ENCODE results near the gene PPM1J. TPM values are rescaled to one million over a fixed set of nuclear protein-coding genes. Genes with fewer than 3 reads are reported as not detected.

PPM1J gene
- total RNA-seq, 2 donors from 2014 or later = not detected

DNA sequence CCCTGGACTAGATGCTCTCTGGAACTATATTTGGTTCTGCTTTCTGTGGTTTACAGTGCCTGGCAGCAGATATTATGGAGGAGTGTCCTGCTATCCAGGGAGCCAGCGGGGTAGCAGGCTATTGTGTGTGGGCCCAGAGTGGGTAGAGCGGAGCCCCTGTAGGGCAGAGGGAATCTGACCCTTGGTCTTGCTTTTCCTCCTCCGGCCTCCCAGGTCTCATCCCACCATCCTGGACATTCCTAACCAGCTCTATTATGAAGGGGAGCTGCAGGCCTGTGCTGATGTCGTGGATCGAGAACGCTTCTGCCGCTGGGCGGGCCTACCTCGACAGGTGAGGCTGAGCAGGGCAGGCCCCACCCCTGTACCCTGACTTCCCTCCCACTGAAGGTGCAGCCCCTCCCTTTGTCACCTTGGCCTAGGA lies 17.3 kb downstream of the PPM1J start:
- Mint-ChIP-seq H3K4me1 (ENCODE audit: low read depth in 2 of 2) (peaks cover 40 to 51% of the 10 kb centered on the region in 2 donors), H3K9me3 (no peaks in the 10 kb centered on the region), H3K27me3 (no peaks in the 10 kb centered on the region), H3K27ac (no peak overlapping the region), H3K4me3 (no peak overlapping the region), H3K36me3 (peaks cover 13% of the 10 kb centered on the region)
- ATAC-seq (no peak), DNase-seq (ENCODE audit: low spot score) (peak; percentile 51)

DNA sequence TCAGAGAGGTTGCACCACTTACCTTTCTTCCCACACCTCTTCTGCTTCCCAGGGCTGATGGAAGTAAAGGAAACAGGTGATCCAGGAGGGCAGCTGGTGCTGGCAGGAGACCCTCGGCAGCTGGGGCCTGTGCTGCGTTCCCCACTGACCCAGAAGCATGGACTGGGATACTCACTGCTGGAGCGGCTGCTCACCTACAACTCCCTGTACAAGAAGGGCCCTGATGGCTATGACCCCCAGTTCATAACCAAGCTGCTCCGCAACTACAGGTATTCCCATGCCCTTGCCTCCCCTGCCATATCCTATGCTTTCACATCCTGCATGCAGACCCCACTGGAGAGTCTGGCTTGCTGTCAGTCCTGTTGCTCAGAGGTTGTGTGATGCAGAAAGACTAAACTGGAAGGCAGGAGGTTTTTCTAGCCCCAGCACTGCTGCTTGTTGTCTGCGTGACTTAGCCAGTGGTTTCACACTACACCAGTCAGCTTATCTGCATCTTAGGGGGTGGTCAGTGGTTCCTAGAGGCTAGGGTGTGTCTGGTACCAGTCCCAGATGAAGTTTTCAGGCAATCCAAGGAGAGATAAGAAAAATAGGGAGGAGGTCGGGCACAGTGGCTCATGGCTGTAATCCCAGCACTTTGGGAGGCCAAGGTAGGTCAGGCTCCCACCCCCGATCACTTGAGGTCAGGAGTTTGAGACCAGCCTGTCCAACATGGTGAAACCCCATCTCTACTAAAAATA lies 18.4 kb downstream of the PPM1J start:
- H3K27ac Mint-ChIP-seq = peak overlapping the region in 1 of 2 donors; percentile 41
- ATAC-seq = no peak
- H3K4me1 Mint-ChIP-seq (ENCODE audit: low read depth in 2 of 2) = peaks cover 30 to 43% of the 10 kb centered on the region in 2 donors
- H3K4me3 Mint-ChIP-seq = peak overlapping the region; percentile 15
- no peak for DNase-seq (ENCODE audit: low spot score)
- peaks cover 12% of the 10 kb centered on the region for H3K36me3 Mint-ChIP-seq
- no peaks in the 10 kb centered on the region for H3K9me3 Mint-ChIP-seq
- H3K27me3 Mint-ChIP-seq = no peaks in the 10 kb centered on the region

DNA sequence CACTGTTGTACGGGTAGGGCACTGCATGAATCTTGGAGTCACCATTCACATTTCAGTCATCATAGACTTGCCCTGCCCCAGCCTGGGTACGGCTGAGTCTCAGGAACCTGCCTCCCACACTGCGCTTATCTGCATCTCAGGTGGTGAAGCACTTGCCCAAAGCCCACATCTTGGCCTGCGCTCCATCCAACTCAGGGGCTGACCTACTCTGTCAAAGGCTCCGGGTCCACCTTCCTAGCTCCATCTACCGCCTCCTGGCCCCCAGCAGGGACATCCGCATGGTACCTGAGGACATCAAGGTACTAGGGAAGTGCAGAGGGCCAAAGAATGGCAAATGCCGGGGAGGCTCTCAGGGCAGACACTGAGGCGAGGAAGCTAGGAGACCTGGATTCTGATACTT lies 19.9 kb downstream of the PPM1J start:
- H3K4me3 Mint-ChIP-seq = no peak overlapping the region
- DNase-seq (ENCODE audit: low spot score) (no peak), ATAC-seq (no peak)
- H3K36me3 Mint-ChIP-seq = peaks cover 13% of the 10 kb centered on the region
- H3K4me1 Mint-ChIP-seq (ENCODE audit: low read depth in 2 of 2) = peaks cover 18 to 32% of the 10 kb centered on the region in 2 donors
- no peak overlapping the region for H3K27ac Mint-ChIP-seq
- H3K27me3 Mint-ChIP-seq = no peaks in the 10 kb centered on the region
- H3K9me3 Mint-ChIP-seq = no peaks in the 10 kb centered on the region

DNA sequence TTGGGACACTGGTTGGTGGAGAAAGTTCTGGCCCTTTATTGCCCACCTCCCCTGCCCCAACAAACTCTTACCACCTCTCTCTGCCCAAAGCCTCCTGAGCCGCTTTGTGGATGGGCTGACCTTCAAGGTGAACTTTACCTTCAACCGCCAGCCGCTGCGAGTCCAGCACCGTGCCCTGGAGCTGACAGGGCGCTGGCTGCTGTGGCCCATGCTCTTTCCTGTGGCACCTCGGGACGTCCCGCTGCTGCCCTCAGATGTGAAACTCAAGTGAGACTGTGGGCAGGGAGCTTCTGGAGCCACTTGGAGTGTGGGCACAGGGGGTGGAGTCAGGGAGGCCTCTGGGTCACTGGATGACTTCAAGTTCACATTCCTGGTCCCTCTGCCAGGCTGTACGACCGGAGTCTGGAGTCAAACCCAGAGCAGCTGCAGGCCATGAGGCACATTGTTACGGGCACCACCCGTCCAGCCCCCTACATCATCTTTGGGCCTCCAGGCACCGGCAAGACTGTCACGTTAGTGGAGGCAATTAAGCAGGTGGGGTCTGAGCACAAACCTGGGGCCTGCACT lies 20.7 kb downstream of the PPM1J start:
- no peak overlapping the region for H3K4me3 Mint-ChIP-seq
- peaks cover 10 to 24% of the 10 kb centered on the region in 2 donors for H3K4me1 Mint-ChIP-seq (ENCODE audit: low read depth in 2 of 2)
- H3K36me3 Mint-ChIP-seq = peaks cover 13% of the 10 kb centered on the region
- H3K27me3 Mint-ChIP-seq = no peaks in the 10 kb centered on the region
- no peaks in the 10 kb centered on the region for H3K9me3 Mint-ChIP-seq
- DNase-seq (ENCODE audit: low spot score) (no peak), ATAC-seq (no peak)
- no peak overlapping the region for H3K27ac Mint-ChIP-seq

DNA sequence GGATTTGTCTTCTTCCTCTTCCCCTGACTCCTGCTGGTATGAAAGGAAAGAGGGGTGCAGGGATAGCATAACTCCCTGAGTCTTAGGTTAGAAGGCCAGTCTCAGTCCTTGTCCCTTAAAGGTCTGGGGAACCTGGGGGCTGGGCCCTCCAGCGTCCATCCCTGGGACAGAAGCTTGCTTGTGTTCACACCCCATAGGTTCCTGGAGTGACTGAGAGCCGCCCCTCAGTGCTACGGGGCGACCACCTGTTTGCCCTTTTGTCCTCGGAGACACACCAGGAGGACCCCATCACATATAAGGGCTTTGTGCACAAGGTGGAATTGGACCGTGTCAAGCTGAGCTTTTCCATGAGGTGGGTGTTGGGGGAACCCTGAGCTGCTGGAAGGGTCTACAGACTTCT lies 21.3 kb downstream of the PPM1J start:
- no peak overlapping the region for H3K4me3 Mint-ChIP-seq
- no peaks in the 10 kb centered on the region for H3K27me3 Mint-ChIP-seq
- H3K36me3 Mint-ChIP-seq = peaks cover 13% of the 10 kb centered on the region
- H3K27ac Mint-ChIP-seq = no peak overlapping the region
- H3K4me1 Mint-ChIP-seq (ENCODE audit: low read depth in 2 of 2) = peaks cover 7 to 22% of the 10 kb centered on the region in 2 donors
- H3K9me3 Mint-ChIP-seq = no peaks in the 10 kb centered on the region
- ATAC-seq = no peak
- DNase-seq (ENCODE audit: low spot score) = no peak

DNA sequence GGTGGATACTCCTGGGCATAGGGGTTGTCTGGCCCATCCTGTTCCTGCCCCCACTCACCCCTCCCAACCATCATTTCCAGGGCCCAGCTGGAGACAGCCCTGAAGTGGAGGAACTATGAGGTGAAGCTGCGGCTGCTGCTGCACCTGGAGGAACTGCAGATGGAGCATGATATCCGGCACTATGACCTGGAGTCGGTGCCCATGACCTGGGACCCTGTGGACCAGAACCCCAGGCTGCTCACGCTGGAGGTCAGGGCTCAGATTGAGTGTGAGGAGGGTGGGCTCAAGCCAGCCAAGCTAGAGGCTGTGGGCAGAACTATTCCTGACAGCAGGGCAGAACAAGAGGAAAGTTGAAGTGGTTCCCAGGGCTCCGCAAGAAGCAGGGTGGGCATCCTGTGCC lies 22.5 kb downstream of the PPM1J start:
- Mint-ChIP-seq H3K4me3 (no peak overlapping the region), H3K4me1 (ENCODE audit: low read depth in 2 of 2) (peaks cover 7 to 26% of the 10 kb centered on the region in 2 donors), H3K27ac (no peak overlapping the region), H3K27me3 (no peaks in the 10 kb centered on the region), H3K36me3 (peaks cover 13% of the 10 kb centered on the region), H3K9me3 (no peaks in the 10 kb centered on the region)
- ATAC-seq (no peak), DNase-seq (ENCODE audit: low spot score) (no peak)

DNA sequence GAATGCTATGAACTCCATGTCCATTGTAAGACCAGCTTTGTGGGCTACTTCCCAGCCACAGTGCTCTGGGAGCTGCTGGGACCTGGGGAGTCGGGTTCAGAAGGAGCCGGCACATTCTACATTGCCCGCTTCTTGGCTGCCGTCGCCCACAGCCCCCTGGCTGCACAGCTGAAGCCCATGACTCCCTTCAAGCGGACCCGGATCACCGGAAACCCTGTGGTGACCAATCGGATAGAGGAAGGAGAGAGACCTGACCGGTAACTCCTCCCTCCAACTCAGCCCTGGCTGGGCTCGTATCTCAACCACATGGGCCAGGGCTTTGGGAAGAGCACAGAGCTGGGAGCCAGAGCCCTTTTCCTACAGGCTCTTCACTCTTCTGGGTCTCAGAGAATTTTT lies 25.3 kb downstream of the PPM1J start:
- ATAC-seq (no peak), DNase-seq (ENCODE audit: low spot score) (no peak)
- Mint-ChIP-seq H3K4me3 (no peak overlapping the region), H3K27ac (no peak overlapping the region), H3K27me3 (no peaks in the 10 kb centered on the region), H3K36me3 (peaks cover 13% of the 10 kb centered on the region), H3K4me1 (ENCODE audit: low read depth in 2 of 2) (peaks cover 9 to 25% of the 10 kb centered on the region in 2 donors), H3K9me3 (no peaks in the 10 kb centered on the region)

DNA sequence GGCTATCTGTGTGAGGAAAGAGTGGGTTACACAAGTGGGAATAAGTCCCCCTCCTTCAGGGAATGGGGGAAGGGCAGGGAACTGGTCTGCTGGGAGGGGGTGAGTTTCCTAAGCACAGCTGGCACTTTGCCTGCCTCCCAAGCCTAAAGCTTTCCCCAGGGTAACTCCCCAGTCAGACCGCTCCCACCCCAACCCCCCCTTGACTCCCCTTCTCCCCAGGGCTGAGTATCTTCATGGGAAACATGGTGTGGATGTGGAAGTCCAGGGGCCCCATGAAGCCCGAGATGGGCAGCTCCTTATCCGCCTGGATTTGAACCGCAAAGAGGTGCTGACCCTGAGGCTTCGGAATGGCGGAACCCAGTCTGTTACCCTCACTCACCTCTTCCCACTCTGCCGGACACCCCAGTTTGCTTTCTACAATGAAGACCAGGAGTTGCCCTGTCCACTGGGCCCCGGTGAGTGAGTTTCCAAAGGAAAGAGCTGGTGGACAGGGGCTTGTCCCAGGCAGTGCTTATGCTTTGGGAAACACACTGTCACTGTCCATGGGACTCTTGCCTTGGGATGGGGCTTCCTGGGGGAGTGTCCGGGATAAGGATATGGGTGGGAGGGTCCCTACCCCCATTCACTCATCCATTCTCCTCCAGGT lies 25.8 kb downstream of the PPM1J start:
- no peak overlapping the region for H3K4me3 Mint-ChIP-seq
- H3K27ac Mint-ChIP-seq = peak overlapping the region in 1 of 2 donors; percentile 70
- peaks cover 13% of the 10 kb centered on the region for H3K36me3 Mint-ChIP-seq
- no peaks in the 10 kb centered on the region for H3K9me3 Mint-ChIP-seq
- ATAC-seq (no peak), DNase-seq (ENCODE audit: low spot score) (no peak)
- H3K4me1 Mint-ChIP-seq (ENCODE audit: low read depth in 2 of 2) = peaks cover 9 to 25% of the 10 kb centered on the region in 2 donors
- no peaks in the 10 kb centered on the region for H3K27me3 Mint-ChIP-seq

DNA sequence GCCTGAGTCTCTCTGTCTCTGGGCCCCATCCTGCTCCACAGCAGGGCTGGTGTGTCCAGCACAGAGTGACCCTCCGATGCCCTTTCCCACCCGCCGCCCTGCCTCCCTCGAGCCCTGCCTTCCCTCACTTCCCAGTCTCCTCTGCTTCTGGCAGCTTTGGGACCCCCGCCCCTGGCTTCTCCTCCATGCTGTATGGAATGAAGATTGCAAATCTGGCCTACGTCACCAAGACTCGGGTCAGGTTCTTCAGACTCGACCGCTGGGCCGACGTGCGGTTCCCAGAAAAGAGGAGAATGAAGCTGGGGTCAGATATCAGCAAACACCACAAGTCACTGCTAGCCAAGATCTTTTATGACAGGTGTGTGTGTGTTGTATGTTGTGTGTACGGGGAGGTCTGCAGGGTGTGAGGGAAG lies 26.3 kb downstream of the PPM1J start:
- peaks cover 13% of the 10 kb centered on the region for H3K36me3 Mint-ChIP-seq
- ATAC-seq = no peak
- peaks cover 9 to 25% of the 10 kb centered on the region in 2 donors for H3K4me1 Mint-ChIP-seq (ENCODE audit: low read depth in 2 of 2)
- H3K9me3 Mint-ChIP-seq = no peaks in the 10 kb centered on the region
- H3K27ac Mint-ChIP-seq = peak overlapping the region in 1 of 2 donors; percentile 70
- no peak for DNase-seq (ENCODE audit: low spot score)
- no peak overlapping the region for H3K4me3 Mint-ChIP-seq
- no peaks in the 10 kb centered on the region for H3K27me3 Mint-ChIP-seq

DNA sequence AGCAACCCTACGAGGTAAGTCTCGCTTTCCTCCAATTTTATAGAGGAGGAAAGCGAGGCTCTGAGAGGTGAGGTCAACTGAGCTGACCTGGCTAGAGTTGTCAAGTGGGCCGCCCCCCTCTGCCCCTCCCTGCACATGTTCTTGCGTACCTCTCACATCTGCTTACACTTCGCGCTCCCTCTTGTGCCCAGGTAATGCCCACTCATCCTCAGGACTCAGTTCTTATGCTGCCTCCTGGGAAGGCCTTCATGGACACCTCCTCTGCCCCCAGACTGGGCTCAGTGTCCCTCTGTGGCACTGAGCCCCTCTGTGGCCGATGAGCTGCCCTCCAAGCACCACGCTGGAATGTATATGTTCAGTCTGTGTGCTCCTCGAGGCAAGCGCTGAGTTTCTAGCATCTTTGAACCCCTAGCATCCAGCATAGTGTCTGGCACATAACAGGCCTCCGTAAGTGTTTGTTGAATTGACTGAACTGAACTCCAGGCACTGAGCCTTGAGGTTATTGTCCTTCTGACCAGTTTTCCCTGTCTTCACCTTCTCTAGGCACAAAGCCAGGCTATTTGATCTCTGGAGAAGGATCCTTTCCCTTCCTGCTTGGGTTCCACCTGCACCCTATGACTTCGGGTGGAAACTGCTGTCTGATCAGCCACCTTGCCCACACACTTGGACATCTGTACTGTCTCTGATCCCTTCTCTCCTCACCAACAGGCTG lies 27.2 kb downstream of the PPM1J start:
- peaks cover 10% of the 10 kb centered on the region for H3K36me3 Mint-ChIP-seq
- no peak for ATAC-seq
- no peak for DNase-seq (ENCODE audit: low spot score)
- H3K4me3 Mint-ChIP-seq = no peak overlapping the region
- H3K27me3 Mint-ChIP-seq = no peaks in the 10 kb centered on the region
- H3K4me1 Mint-ChIP-seq (ENCODE audit: low read depth in 2 of 2) = peaks cover 9 to 25% of the 10 kb centered on the region in 2 donors
- H3K9me3 Mint-ChIP-seq = no peaks in the 10 kb centered on the region
- peak overlapping the region in 1 of 2 donors; percentile 70 for H3K27ac Mint-ChIP-seq

DNA sequence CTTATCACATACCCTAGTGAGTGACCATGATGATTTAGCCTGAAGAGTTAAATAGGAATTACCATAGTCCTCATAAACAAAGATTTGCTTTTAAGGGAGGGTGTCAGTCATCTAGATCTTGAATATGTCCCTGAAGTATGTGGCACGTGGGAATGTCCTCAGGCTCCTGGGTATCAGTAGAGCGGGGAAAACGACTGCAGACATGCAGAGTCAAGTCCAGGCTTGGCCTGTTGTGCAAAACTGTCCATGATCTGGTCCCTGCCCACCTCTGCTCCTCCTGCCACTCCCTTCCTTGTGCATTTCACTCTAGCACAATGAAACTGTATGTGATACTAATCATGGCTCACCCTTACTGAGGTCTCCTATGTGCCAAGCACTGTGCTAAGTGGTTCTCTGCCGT lies 27.8 kb downstream of the PPM1J start:
- peaks cover 9 to 25% of the 10 kb centered on the region in 2 donors for H3K4me1 Mint-ChIP-seq (ENCODE audit: low read depth in 2 of 2)
- peak overlapping the region in 1 of 2 donors; percentile 70 for H3K27ac Mint-ChIP-seq
- no peak for ATAC-seq
- H3K36me3 Mint-ChIP-seq = peaks cover 8% of the 10 kb centered on the region
- no peaks in the 10 kb centered on the region for H3K27me3 Mint-ChIP-seq
- H3K4me3 Mint-ChIP-seq = no peak overlapping the region
- no peaks in the 10 kb centered on the region for H3K9me3 Mint-ChIP-seq
- no peak for DNase-seq (ENCODE audit: low spot score)

DNA sequence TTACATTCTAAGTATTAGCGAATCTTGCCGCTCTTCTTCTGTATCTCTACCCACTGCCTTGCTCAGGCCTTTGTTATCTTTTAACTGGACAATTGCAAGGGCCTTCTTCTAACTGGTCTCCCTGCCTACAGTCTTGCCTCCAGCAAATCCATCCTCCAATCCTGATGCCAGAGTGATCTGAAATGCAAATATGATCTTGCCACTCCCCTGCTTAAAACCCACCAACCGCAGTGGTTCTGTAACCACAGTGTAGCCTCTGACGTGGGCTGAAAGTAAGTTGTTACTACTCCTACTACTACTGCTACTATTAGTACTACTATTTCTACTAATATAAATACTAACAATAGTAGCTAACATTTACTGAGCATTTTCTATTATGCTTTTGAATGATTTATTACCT lies 28.3 kb downstream of the PPM1J start:
- peak; percentile 30 to 43 for ATAC-seq
- no peaks in the 10 kb centered on the region for H3K9me3 Mint-ChIP-seq
- H3K27ac Mint-ChIP-seq = peak overlapping the region in 1 of 2 donors; percentile 6
- peaks cover 9 to 23% of the 10 kb centered on the region in 2 donors for H3K4me1 Mint-ChIP-seq (ENCODE audit: low read depth in 2 of 2)
- DNase-seq (ENCODE audit: low spot score) = no peak
- H3K36me3 Mint-ChIP-seq = peaks cover 3% of the 10 kb centered on the region
- H3K27me3 Mint-ChIP-seq = no peaks in the 10 kb centered on the region
- no peak overlapping the region for H3K4me3 Mint-ChIP-seq

DNA sequence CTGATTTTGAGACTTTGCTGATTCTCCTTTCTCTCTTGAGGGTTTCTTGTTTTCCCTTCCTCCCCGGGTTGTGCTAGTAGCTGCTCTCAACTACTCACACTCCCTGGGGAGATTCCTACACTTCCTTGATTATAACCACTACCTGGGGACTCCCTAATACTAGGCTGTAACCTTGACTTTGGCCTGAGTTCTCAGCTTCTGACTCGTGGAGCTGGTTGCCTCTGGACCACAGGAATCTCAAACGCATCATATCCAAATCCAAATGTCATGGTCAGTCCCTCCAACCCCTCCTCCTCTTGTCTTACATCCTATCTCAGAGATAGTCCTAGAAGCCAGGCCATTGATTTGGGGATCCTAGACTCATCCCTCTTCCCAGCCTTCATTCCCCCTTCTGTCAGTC lies 28.7 kb downstream of the PPM1J start:
- DNase-seq (ENCODE audit: low spot score) (no peak), ATAC-seq (no peak)
- H3K27me3 Mint-ChIP-seq = no peaks in the 10 kb centered on the region
- peaks cover 9 to 23% of the 10 kb centered on the region in 2 donors for H3K4me1 Mint-ChIP-seq (ENCODE audit: low read depth in 2 of 2)
- no peak overlapping the region for H3K4me3 Mint-ChIP-seq
- H3K36me3 Mint-ChIP-seq = no peaks in the 10 kb centered on the region
- H3K27ac Mint-ChIP-seq = peak overlapping the region in 1 of 2 donors; percentile 6
- no peaks in the 10 kb centered on the region for H3K9me3 Mint-ChIP-seq

DNA sequence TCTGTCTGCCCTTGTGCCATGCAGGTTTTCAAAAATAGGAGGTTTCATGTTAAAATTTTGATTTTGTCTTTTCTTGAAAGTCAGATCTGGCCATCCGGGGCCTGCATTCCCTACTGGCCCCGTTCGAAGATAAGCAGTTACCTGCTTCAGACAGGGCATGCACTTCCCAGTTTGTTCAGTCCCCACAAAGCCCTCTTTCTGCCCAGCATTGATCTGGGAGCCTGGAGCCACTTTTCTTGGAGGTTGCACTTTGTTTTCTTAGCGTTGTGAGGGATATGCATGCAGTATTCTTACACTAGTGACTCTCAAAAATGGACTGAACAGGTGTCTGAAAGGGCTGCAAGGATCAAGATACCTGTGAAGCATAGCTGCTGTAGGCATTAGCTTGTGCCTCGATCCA lies 29.2 kb downstream of the PPM1J start:
- H3K36me3 Mint-ChIP-seq = no peaks in the 10 kb centered on the region
- no peak overlapping the region for H3K27ac Mint-ChIP-seq
- no peak overlapping the region for H3K4me3 Mint-ChIP-seq
- ATAC-seq (no peak), DNase-seq (ENCODE audit: low spot score) (no peak)
- no peaks in the 10 kb centered on the region for H3K27me3 Mint-ChIP-seq
- H3K4me1 Mint-ChIP-seq (ENCODE audit: low read depth in 2 of 2) = peaks cover 9 to 23% of the 10 kb centered on the region in 2 donors
- no peaks in the 10 kb centered on the region for H3K9me3 Mint-ChIP-seq
